Measurements from ENCODE around the gene ALS2.
A peak's percentile ranks its signal among the peaks of the same experiment; 100 is the strongest.

The ALS2 gene

GRCh38 chr2:201780674-201781493 lies at the start of gene ALS2:
TSS of gene ALS2 (minus strand) at chr2:201780933. CDS start at chr2:201768885, 12,048 bp downstream.
- H3K27ac ChIP-seq, result peak within 1 kb of the TSS; percentile 84
- no peak for TF ChIP-seq CTCF (conservative IDR thresholded peaks at IDR 0.05)

DNA sequence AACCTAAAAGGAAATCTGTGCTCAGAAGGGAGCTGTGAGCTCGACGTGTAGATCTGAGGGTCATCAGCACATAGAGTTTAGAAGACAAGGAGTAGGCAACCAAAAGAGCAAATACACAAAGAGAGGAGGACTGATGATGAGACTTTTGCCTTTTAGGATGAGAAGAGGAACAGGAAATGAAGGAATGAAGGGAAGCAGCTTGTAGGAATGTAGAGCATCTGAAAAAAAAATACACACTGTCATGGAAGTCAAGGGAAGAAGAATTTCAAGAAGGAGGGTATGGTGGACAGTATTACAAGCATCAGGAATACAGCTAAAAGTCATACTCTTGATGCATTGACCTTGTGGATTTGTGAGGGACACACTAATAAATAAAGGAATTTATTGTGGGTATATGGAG lies 47.5 kb upstream of the ALS2 start:
- no peak for TF ChIP-seq CTCF (conservative IDR thresholded peaks at IDR 0.05)

GRCh38 chr2:201827621-201828020 lies 46.9 kb upstream of the ALS2 start:
- no peak for TF ChIP-seq CTCF (conservative IDR thresholded peaks at IDR 0.05)
- no peak overlapping the region for H3K27ac ChIP-seq

More for the DNA sequence above, 47.5 kb upstream of the ALS2 start:
- H3K27ac ChIP-seq, result no peak overlapping the region

DNA sequence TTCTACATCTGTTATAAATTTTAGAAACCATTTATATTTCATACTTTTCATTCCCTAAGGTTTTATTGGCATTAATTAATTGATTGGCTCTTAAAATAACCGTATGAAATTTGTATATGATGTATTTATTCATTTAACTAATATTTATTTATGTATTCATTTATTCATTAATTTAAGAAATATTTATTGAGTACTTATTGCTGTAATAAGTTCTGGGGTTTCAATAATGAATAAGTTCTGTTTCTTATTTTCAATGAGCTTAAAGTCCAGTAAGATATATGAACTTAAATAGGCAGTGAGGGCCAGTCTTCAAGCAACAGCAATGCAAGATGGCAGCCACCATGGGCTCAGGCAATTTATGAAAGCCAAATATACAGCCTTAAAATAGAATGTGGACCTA lies 43.5 kb upstream of the ALS2 start:
- TF ChIP-seq CTCF (conservative IDR thresholded peaks at IDR 0.05), result no peak
- H3K27ac ChIP-seq, result no peak overlapping the region

DNA sequence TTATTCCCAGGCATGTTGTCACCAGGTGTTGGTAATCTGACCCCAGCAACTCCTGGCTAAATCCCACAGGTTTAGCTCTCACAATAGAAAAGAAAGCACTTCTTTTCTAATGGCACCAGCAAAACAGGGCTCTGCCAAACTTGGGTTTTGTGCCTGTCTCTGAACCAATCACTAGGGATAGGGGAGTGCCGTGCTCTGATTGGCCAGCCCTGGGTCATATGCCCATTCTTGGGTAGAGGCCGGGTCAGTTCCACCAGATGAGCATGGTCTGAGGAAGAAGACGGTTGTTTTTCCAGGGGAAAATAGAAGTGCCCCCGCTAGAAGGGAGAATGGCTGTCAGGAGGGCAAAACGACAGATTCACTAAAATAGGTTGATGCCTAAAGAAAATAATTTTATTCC lies 40.3 kb upstream of the ALS2 start:
- TF ChIP-seq CTCF (conservative IDR thresholded peaks at IDR 0.05), result no peak
- H3K27ac ChIP-seq, result no peak overlapping the region

- no peak overlapping the region for H3K27ac ChIP-seq
- no peak for TF ChIP-seq CTCF (conservative IDR thresholded peaks at IDR 0.05)
Observed at GRCh38 chr2:201820383-201821007, 39.8 kb upstream of the ALS2 start.

- TF ChIP-seq CTCF (conservative IDR thresholded peaks at IDR 0.05), result no peak
- no peak overlapping the region for H3K27ac ChIP-seq
Observed at GRCh38 chr2:201816657-201817575, 36.2 kb upstream of the ALS2 start.

Data from VCaP (cell line).